Heart left ventricle (tissue), 16 donors: ENCODE measurements around the gene RIOK2. TPM values are rescaled to one million over a fixed set of nuclear protein-coding genes. Genes with fewer than 3 reads are reported as not detected.

Experiments
- ATAC-seq, 4 donors: fragments of 200-7000 bp; cut with Tn5 transposase; one replicate each; pipeline ENCODE4 v1.9.1; 2020 to 2022; ENCODE audit warnings: moderate library complexity in 4 of 4, mild to moderate bottlenecking in 3 of 4, moderate number of reproducible peaks in 1 of 4
- DNase-seq, 5 donors: peaks; one replicate each; pipeline ENCODE4 v3.0.0-alpha.2; 2020
- H3K27ac ChIP-seq, 12 donors: fragments of 200-600 bp; sonication (generic) in 4 of 12; one replicate each; pipeline versions ENCODE4 v1.5.0 to v1.8.0; 2016 to 2022; ENCODE audit warnings: mild to moderate bottlenecking in 2 of 12
- H3K27me3 ChIP-seq, 9 donors: fragments of 200-600 bp; sonication (generic) in 2 of 9; one replicate each; pipeline versions ENCODE4 v1.5.1 to v1.8.0; 2016 to 2022; ENCODE audit warnings: mild to moderate bottlenecking in 3 of 9
- H3K36me3 ChIP-seq, 9 donors: fragments of 200-600 bp; sonication (generic) in 2 of 9; one replicate each; pipeline versions ENCODE4 v1.5.0 to v1.8.0; 2018 to 2022; ENCODE audit warnings: mild to moderate bottlenecking in 2 of 9
- H3K4me1 ChIP-seq, 12 donors: fragments of 200-600 bp; sonication (generic) in 4 of 12; one replicate each; pipeline versions ENCODE4 v1.5.0 to v1.8.0; 2016 to 2022; ENCODE audit warnings: mild to moderate bottlenecking in 3 of 12
- H3K4me3 ChIP-seq, 12 donors: fragments of 200-600 bp; sonication (generic) in 4 of 12; one replicate each; pipeline versions ENCODE4 v1.5.0 to v1.8.0; 2017 to 2022; ENCODE audit warnings: mild to moderate bottlenecking in 9 of 12, moderate library complexity in 4 of 12
- H3K9me3 ChIP-seq, 12 donors: fragments of 200-600 bp; sonication (generic) in 4 of 12; one replicate each; pipeline versions ENCODE4 v1.5.0 to v1.8.0; 2016 to 2022; ENCODE audit warnings: mild to moderate bottlenecking in 1 of 12
- CTCF ChIP-seq, 12 donors: fragments of 200-600 bp; sonication (generic) in 4 of 12; IDR thresholded peaks; one replicate each; pipeline versions ENCODE4 v1.5.0 to v1.8.0; 2018 to 2022; ENCODE audit warnings: antibody characterized with exemption in 12 of 12, mild to moderate bottlenecking in 5 of 12
- POLR2A ChIP-seq, 2 donors: fragments of 450-650 bp; IDR thresholded peaks; one replicate each; pipeline ENCODE4 v1.6.1; 2017; ENCODE audit warnings: antibody characterized with exemption in 2 of 2, mild to moderate bottlenecking in 2 of 2, moderate library complexity in 2 of 2
- WGBS, 4 donors: extraction: QIAGEN DNeasy Blood & Tissue Kit in 2 of 4; methylation state at CpG; one replicate each; pipeline versions ENCODE4 v1.1.5 to v1.1.7; 2013 to 2018; 5-methylcytosine and 5-hydroxymethylcytosine counted together
- intact Hi-C, 10 donors: fragments of 100-400 bp; cut with DNase I; formaldehyde crosslinking; loops; one replicate each; pipeline versions ENCODE4 v1.11.1 to v1.14.2; 2022
- polyA plus RNA-seq, 2 donors: library from polyadenylated mRNA; stranded (reverse); fragments of 200-250 nt; gene quantifications; one replicate each; pipeline ENCODE4 v1.2.3, GENCODE V29; 2013
- total RNA-seq, 9 donors: library from RNA; depleted of rRNA in 2 of 9; stranded (reverse); fragments of >200 nt in 2 of 9; fragmentation: NEBNext Ultra II Directional in 3 of 9; extraction: Animal tissue kit (Norgen Biotek cat#: 25700) in 3 of 9; gene quantifications; one replicate each; pipeline versions ENCODE4 v1.1.0 to v1.2.4, GENCODE V29; 2016 to 2023
- donor health status: ischemic (EF 13 %, LVEDD 7.1; RV severe dilation, severe dysfunction).
- donor health status: healthy with polysubstance abuse.
- donor health status: DM: no; HTN: yes; CAD: no.
- donor health status: DM: no; HTN: no; CAD: no.
- donor health status: ischemic (EF 25% LVEDD 6.9; RV normal size, moderate dysfunction).
- donor health status: ischemic (EF 25% LVEDD 5.7; RV mildly dilated, moderate dysfunction).
- donor health status: healthy.
- donor health status: DM: yes; HTN: yes; CAD: no.
- donor health status: ischemic (EF 35%, LVEDD 5.7; RV mildly dilated, moderate dysfunction).
- donor health status: nonischemic (EF 11% LVEDD 7.7; RV severe dilation, severe dysfunction).
- donor health status: DM: yes; HTN: yes; CAD: no.
- donor health status: PGD.
- donor health status: ischemic (EF 29% LVEDD 5.4; RV normal size, mild dysfunction).
- donor health status: nonischemic (EF 23%, LVEDD 6.1; RV moderate dilation, normal function).

The RIOK2 gene
- total and polyA plus RNA-seq, 11 donors, result 8.2 to 23.6 (median 16.9) TPM

GRCh38 chr5:97148288-97148687 is 34.8 kb downstream of the RIOK2 start:
- TF ChIP-seq POLR2A (IDR thresholded peaks at IDR 0.05), result no peak
- no peak for TF ChIP-seq CTCF (IDR thresholded peaks at IDR 0.05)
- WGBS, 4 donors, result 39 to 43% (median 41%) methylated on average over 3 of the region's 3 CpGs
- Histone ChIP-seq H3K9me3 (no peaks in the 10 kb centered on the region), H3K4me3 (no peak overlapping the region), H3K4me1 (no peaks in the 10 kb centered on the region), H3K27me3 (no peaks in the 10 kb centered on the region), H3K36me3 (no peaks in the 10 kb centered on the region), H3K27ac (no peak overlapping the region)
- DNase-seq (no peak), ATAC-seq (no peak)
- intact Hi-C loops, result loop anchor here in 2 of 10 donors (10.0 kb wide), 1 partner anchor 103 kb away; no protein-coding TSS in a partner anchor

GRCh38 chr5:97143704-97144103 is 39.3 kb downstream of the RIOK2 start:
- no peaks in the 10 kb centered on the region for H3K4me1 ChIP-seq
- intact Hi-C loops, result loop anchor here (2.0 to 10.0 kb wide), 8 partner anchors 96 to 276 kb away; no protein-coding TSS in a partner anchor
- TF ChIP-seq CTCF (IDR thresholded peaks at IDR 0.05), result no peak
- ATAC-seq, result no peak
- DNase-seq, result no peak
- H3K4me3 ChIP-seq, result no peak overlapping the region
- no peaks in the 10 kb centered on the region for H3K9me3 ChIP-seq
- no peaks in the 10 kb centered on the region for H3K36me3 ChIP-seq
- WGBS, 4 donors, result 95 to 100% (median 97%) methylated on average over 2 of the region's 2 CpGs
- H3K27me3 ChIP-seq, result no peaks in the 10 kb centered on the region
- H3K27ac ChIP-seq, result no peak overlapping the region

- ATAC-seq, result peak; percentile 72 to 84 (median 76)
- DNase-seq, result peak in 2 of 5 donors; percentile 21 to 29
- TF ChIP-seq POLR2A (IDR thresholded peaks at IDR 0.05) (no peak), CTCF (IDR thresholded peaks at IDR 0.05) (peak; percentile 30 to 69 (median 58))
- Histone ChIP-seq H3K9me3 (no peaks in the 10 kb centered on the region), H3K27ac (no peak within 1 kb of the TSS), H3K27me3 (no peaks in the 10 kb centered on the region), H3K4me1 (no peaks in the 10 kb centered on the region), H3K36me3 (no peaks in the 10 kb centered on the region), H3K4me3 (no peak within 1 kb of the TSS)
- intact Hi-C loops, result loop anchor here (2.0 to 10.0 kb wide), 8 partner anchors 95 to 275 kb away; no protein-coding TSS in a partner anchor
- WGBS, 4 donors, result 43 to 47% (median 45%) methylated on average over 6 of the region's 6 CpGs
Measured at GRCh38 chr5:97142521-97143254, 40.4 kb downstream of the RIOK2 start, which contains the start of gene LIX1. Gene LIX1, minus strand, starts transcription at chr5:97142611. Its CDS starts 35 bp downstream, at chr5:97142576.

DNA sequence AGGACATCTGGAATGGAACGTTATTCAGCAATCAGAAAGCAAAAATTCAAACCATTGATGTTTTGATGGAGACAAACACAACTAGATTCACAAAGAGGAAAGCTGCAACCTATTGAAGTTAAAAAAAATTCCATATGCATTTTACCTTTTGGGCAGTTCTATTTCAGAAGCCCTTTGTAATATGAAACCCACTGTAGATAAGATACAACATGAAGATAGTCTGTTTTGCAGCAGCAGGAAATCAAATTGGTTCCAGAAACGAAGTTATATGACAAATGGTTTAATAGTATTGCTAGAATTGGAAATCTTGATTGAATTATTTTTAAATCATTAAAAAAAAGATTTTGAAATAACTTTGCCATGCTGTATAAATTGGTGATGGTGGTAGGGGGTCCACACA is 41.5 kb downstream of the RIOK2 start:
- intact Hi-C loops, result loop anchor here (1.0 to 10.0 kb wide), 8 partner anchors 94 to 274 kb away; no protein-coding TSS in a partner anchor
- H3K27me3 ChIP-seq, result no peaks in the 10 kb centered on the region
- DNase-seq (no peak), ATAC-seq (no peak)
- H3K27ac ChIP-seq, result no peak overlapping the region
- TF ChIP-seq POLR2A (IDR thresholded peaks at IDR 0.05), result no peak
- TF ChIP-seq CTCF (IDR thresholded peaks at IDR 0.05), result no peak
- H3K36me3 ChIP-seq, result no peaks in the 10 kb centered on the region
- 66 to 74% (median 72%) methylated on average over 2 of the region's 2 CpGs for WGBS, 4 donors
- no peak overlapping the region for H3K4me3 ChIP-seq
- H3K9me3 ChIP-seq, result no peaks in the 10 kb centered on the region
- no peaks in the 10 kb centered on the region for H3K4me1 ChIP-seq
